HG03571 (cell line): ENCODE results near the gene RILPL2.
"Not testable (repeated sequence)": the region's sequence is repeated elsewhere in the genome, so short reads cannot be mapped to it uniquely, and the experiment has no call there.

Experiments used
- ATAC-seq: cut with Tn5 transposase; IDR thresholded peaks from one replicate; pipeline ENCODE4 v1.9.1; 2021; ENCODE audit not compliant: unreplicated experiment

Gene RILPL2

GRCh38 chr12:123384994-123385376 lies 51.5 kb downstream of the RILPL2 start:
- ATAC-seq: no peak

DNA sequence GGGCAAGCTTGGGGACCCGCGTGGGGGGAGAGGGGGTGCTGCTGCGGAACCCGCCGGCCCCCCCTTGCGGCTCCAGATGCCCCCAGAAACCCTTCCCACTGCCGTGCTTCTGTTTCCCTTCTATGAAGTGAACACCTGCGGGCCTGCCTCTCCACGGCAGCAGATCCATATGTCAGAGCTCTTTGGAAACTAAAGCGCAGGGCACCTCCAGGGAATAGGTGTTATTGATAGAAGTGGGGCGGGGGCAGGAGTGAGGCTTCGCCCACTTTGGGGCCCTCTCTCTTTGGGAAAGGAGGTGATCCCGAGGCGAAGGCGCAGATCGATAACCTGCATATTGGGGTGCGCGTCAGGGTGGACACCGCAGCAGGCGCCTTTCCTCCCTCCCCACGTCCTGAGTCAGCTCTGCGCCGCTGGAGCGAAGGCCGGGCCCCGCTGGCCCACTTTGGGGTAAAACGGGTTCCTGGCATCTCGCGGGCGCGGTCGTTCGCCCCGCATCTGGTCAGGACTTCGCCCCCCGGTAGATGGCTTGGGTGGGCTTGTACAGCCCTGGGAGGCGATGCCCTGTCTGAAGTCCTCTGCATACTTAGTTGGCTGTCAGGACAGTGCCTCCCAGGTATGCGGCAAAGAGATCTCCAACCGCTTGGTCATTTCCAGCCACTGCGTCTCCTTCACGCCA lies 52.0 kb downstream of the RILPL2 start:
- no peak for ATAC-seq

DNA sequence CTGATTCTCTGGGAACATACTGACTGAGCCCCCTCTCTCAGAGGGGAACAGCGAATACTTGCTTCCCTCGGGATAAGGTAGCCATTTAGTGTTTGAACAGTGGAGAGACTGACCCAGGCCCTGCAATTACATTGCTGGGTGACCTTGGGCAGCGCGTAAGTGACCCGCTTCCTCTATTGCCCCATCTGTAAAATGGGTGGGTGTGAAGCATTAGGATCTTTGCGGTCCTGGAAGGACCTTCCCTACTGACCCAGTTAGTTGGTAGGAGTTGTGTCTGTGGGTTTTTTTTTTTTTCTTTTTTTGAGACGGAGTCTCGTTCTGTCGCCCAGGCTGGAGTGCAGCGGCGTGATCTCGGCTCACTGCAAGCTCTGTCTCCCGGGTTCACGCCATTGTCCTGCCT lies 53.8 kb downstream of the RILPL2 start:
- ATAC-seq: no peak

GRCh38 chr12:123379391-123379790 lies 57.1 kb downstream of the RILPL2 start:
- no peak for ATAC-seq

- not testable (repeated sequence) for ATAC-seq
These were observed 64.1 kb downstream of the RILPL2 start for GRCh38 chr12:123372415-123372814.

- not testable (repeated sequence) for ATAC-seq
These were observed 64.7 kb downstream of the RILPL2 start for GRCh38 chr12:123371667-123372368.

GRCh38 chr12:123369229-123369628 lies 67.3 kb downstream of the RILPL2 start:
- ATAC-seq: no peak

GRCh38 chr12:123368431-123368830 lies 68.1 kb downstream of the RILPL2 start:
- ATAC-seq: not testable (repeated sequence)

- no peak for ATAC-seq
These were observed 69.0 kb downstream of the RILPL2 start for GRCh38 chr12:123367511-123367910.
